ENCODE results near the gene VWA1. TPM values are rescaled to one million over a fixed set of nuclear protein-coding genes. Genes with fewer than 3 reads are reported as not detected.
A peak's percentile ranks its signal among the peaks of the same experiment; 100 is the strongest.

Gene VWA1
- total RNA-seq, 1 experiment from 2014 or later = 56.6 TPM

GRCh38 chr1:1431845-1432273, 3.6 kb upstream of the VWA1 start:
- H2AFZ ChIP-seq = peak overlapping the region; percentile 66; the same call in 1 of the 2 replicates
- intact Hi-C loops (cut with micrococcal nuclease; ENCODE audit: unreplicated experiment) = loop anchor here (1.0 to 10.0 kb wide), 4 partner anchors 10 to 87 kb away; partner anchors contain the start of genes DVL1 and MRPL20
- CTCF ChIA-PET = interaction anchor here (0.8 kb wide), 1 partner anchor 33 kb away, joined by 3 read pairs; the partner anchor contains the start of gene CCNL2

GRCh38 chr1:1432274-1432950, 3.1 kb upstream of the VWA1 start:
- no peaks in the 10 kb centered on the region for H3K9me3 ChIP-seq (ENCODE audit: insufficient read depth, low read depth)
- intact Hi-C loops (cut with micrococcal nuclease; ENCODE audit: unreplicated experiment) = loop anchor here (1.0 to 10.0 kb wide), 4 partner anchors 10 to 88 kb away; partner anchors contain the start of genes DVL1 and MRPL20
- TF ChIP-seq CTCF (conservative IDR thresholded peaks at IDR 0.05) (no peak), EZH2 (IDR thresholded peaks at IDR 0.05; ENCODE audit: low read depth) (no peak)
- CTCF ChIA-PET = interaction anchor here (0.8 kb wide), 1 partner anchor 34 kb away, joined by 3 read pairs; the partner anchor contains the start of gene CCNL2
- peaks cover 33% of the 10 kb centered on the region; the same call in 1 of the 2 replicates for H3F3A ChIP-seq (ENCODE audit: insufficient read depth, low read depth)
- peak overlapping the region; percentile 51 for H3K27ac ChIP-seq
- no peaks in the 10 kb centered on the region for H4K20me1 ChIP-seq (ENCODE audit: insufficient read depth)
- peak overlapping the region; percentile 66; the same call in 1 of the 2 replicates for H2AFZ ChIP-seq
- H3K36me3 ChIP-seq (ENCODE audit: low read depth) = no peaks in the 10 kb centered on the region
- POLR2A ChIA-PET (ENCODE audit: unreplicated experiment) = interaction anchor here (0.9 kb wide), 1 partner anchor 12 kb away, joined by 3 read pairs; no protein-coding TSS in a partner anchor
- DNase-seq = peak in 1 of 2 experiments; percentile 18
- H3K9me2 ChIP-seq (ENCODE audit: insufficient read depth) = no peaks in the 10 kb centered on the region
- BruUV-seq (replicated peaks) = TSS peak; percentile 46
- peaks cover 5% of the 10 kb centered on the region; the same call in 1 of the 2 replicates for H3K79me2 ChIP-seq (ENCODE audit: low read depth)
- peak overlapping the region; percentile 85 for H3K4me2 ChIP-seq
- peaks cover 64% of the 10 kb centered on the region for H3K4me1 ChIP-seq (replicated peaks; ENCODE audit: insufficient read depth)
- H3K4me3 ChIP-seq = peak overlapping the region; percentile 52; the same call in 1 of the 2 replicates
- no peaks in the 10 kb centered on the region for H3K27me3 ChIP-seq (ENCODE audit: insufficient read depth, low read depth)

More at GRCh38 chr1:1431845-1432273, 3.6 kb upstream of the VWA1 start:
- H3K79me2 ChIP-seq (ENCODE audit: low read depth) = peaks cover 5% of the 10 kb centered on the region; the same call in 1 of the 2 replicates
- H3K4me3 ChIP-seq = peak overlapping the region; percentile 52
- H3K9me2 ChIP-seq (ENCODE audit: insufficient read depth) = no peaks in the 10 kb centered on the region
- no peaks in the 10 kb centered on the region for H3K9me3 ChIP-seq (ENCODE audit: insufficient read depth, low read depth)
- DNase-seq = peak; percentile 74 to 91
- peak overlapping the region; percentile 51 for H3K27ac ChIP-seq
- POLR2A ChIA-PET (ENCODE audit: unreplicated experiment) = interaction anchor here (0.6 to 0.9 kb wide), 4 partner anchors 11 to 434 kb away, joined by 3 to 7 read pairs (median 4); partner anchors contain the start of gene CCNL2
- BruUV-seq (replicated peaks) = no TSS peak
- peak overlapping the region; percentile 85 for H3K4me2 ChIP-seq
- TF ChIP-seq CTCF (conservative IDR thresholded peaks at IDR 0.05) (no peak), EZH2 (IDR thresholded peaks at IDR 0.05; ENCODE audit: low read depth) (no peak)
- peaks cover 33% of the 10 kb centered on the region; the same call in 1 of the 2 replicates for H3F3A ChIP-seq (ENCODE audit: insufficient read depth, low read depth)
- H3K4me1 ChIP-seq (replicated peaks; ENCODE audit: insufficient read depth) = peaks cover 64% of the 10 kb centered on the region
- H4K20me1 ChIP-seq (ENCODE audit: insufficient read depth) = no peaks in the 10 kb centered on the region
- no peaks in the 10 kb centered on the region for H3K27me3 ChIP-seq (ENCODE audit: insufficient read depth, low read depth)
- H3K36me3 ChIP-seq (ENCODE audit: low read depth) = no peaks in the 10 kb centered on the region

GRCh38 chr1:1432951-1433803, 2.3 kb upstream of the VWA1 start:
- no peaks in the 10 kb centered on the region for H3K36me3 ChIP-seq (ENCODE audit: low read depth)
- BruUV-seq (replicated peaks) = no TSS peak
- ChIA-PET CTCF (no interaction called here), POLR2A (ENCODE audit: unreplicated experiment) (interaction anchor here (0.5 to 0.7 kb wide), 3 partner anchors 73 to 1554 kb away, joined by 3 to 7 read pairs (median 3); no protein-coding TSS in a partner anchor)
- peaks cover 5% of the 10 kb centered on the region; the same call in 1 of the 2 replicates for H3K79me2 ChIP-seq (ENCODE audit: low read depth)
- peak overlapping the region; percentile 45; the same call in 1 of the 2 replicates for H3K4me3 ChIP-seq
- no peaks in the 10 kb centered on the region for H3K9me3 ChIP-seq (ENCODE audit: insufficient read depth, low read depth)
- peaks cover 33% of the 10 kb centered on the region; the same call in 1 of the 2 replicates for H3F3A ChIP-seq (ENCODE audit: insufficient read depth, low read depth)
- H3K4me2 ChIP-seq = peak overlapping the region; percentile 85
- TF ChIP-seq EZH2 (IDR thresholded peaks at IDR 0.05; ENCODE audit: low read depth) (no peak), CTCF (conservative IDR thresholded peaks at IDR 0.05) (no peak; the same call in 1 of the 2 replicates)
- peaks cover 64% of the 10 kb centered on the region for H3K4me1 ChIP-seq (replicated peaks; ENCODE audit: insufficient read depth)
- H3K9me2 ChIP-seq (ENCODE audit: insufficient read depth) = no peaks in the 10 kb centered on the region
- peak overlapping the region; percentile 79 for H2AFZ ChIP-seq
- DNase-seq = peak; percentile 82 to 95
- H3K27ac ChIP-seq = peak overlapping the region; percentile 86
- H3K27me3 ChIP-seq (ENCODE audit: insufficient read depth, low read depth) = no peaks in the 10 kb centered on the region
- intact Hi-C loops (cut with micrococcal nuclease; ENCODE audit: unreplicated experiment) = loop anchor here (1.0 to 10.0 kb wide), 4 partner anchors 11 to 88 kb away; partner anchors contain the start of genes DVL1 and MRPL20
- no peaks in the 10 kb centered on the region for H4K20me1 ChIP-seq (ENCODE audit: insufficient read depth)
